Heart right ventricle (tissue), 16 donors: Measurements from ENCODE around the gene SFTPB. TPM values are rescaled to one million over a fixed set of nuclear protein-coding genes. Genes with fewer than 3 reads are reported as not detected.
"Not testable (repeated sequence)": the region's sequence is repeated elsewhere in the genome, so short reads cannot be mapped to it uniquely, and the experiment has no call there.

Source experiments
- ATAC-seq, 8 donors: fragments of 200-7000 bp; cut with Tn5 transposase; one replicate each; pipeline ENCODE4 v1.9.1; 2020; ENCODE audit warnings: mild to moderate bottlenecking in 8 of 8, moderate library complexity in 8 of 8, moderate number of reproducible peaks in 1 of 8
- DNase-seq, 2 donors: peaks; one replicate each; pipeline ENCODE4 v3.0.0-alpha.2; 2020
- H3K27ac ChIP-seq, 10 donors: fragments of 200-600 bp; sonication (generic) in 2 of 10; one replicate each; pipeline versions ENCODE4 v1.5.0 to v1.8.0; 2020 to 2022; ENCODE audit warnings: mild to moderate bottlenecking in 3 of 10
- H3K27me3 ChIP-seq, 7 donors: fragments of 200-600 bp; one replicate each; pipeline ENCODE4 v1.8.0; 2021 to 2022; ENCODE audit warnings: mild to moderate bottlenecking in 2 of 7
- H3K36me3 ChIP-seq, 9 donors: fragments of 200-600 bp; sonication (generic) in 1 of 9; one replicate each; pipeline versions ENCODE4 v1.5.0 to v1.8.0; 2020 to 2022; ENCODE audit warnings: mild to moderate bottlenecking in 2 of 9
- H3K4me1 ChIP-seq, 9 donors: fragments of 200-600 bp; sonication (generic) in 1 of 9; one replicate each; pipeline versions ENCODE4 v1.5.0 to v1.8.0; 2020 to 2022; ENCODE audit warnings: mild to moderate bottlenecking in 4 of 9
- H3K4me3 ChIP-seq, 10 donors: fragments of 200-600 bp; sonication (generic) in 2 of 10; one replicate each; pipeline versions ENCODE4 v1.5.0 to v1.8.0; 2020 to 2022; ENCODE audit warnings: mild to moderate bottlenecking in 7 of 10, moderate library complexity in 2 of 10
- H3K9me3 ChIP-seq, 11 donors: fragments of 200-600 bp in 10 of 11; sonication (generic) in 2 of 11; one replicate each; pipeline versions ENCODE4 v1.5.0 to v1.8.0; 2013 to 2022; ENCODE audit warnings: mild to moderate bottlenecking in 2 of 11, control low read depth in 1 of 11, moderate library complexity in 1 of 11
- WGBS, 2 donors: extraction: QIAGEN DNeasy Blood & Tissue Kit; methylation state at CpG; one replicate each; pipeline ENCODE4 v1.1.7; 2013; ENCODE audit warnings: inconsistent platforms in 1 of 2; 5-methylcytosine and 5-hydroxymethylcytosine counted together
- intact Hi-C, 10 donors: fragments of 100-400 bp; cut with DNase I; formaldehyde crosslinking; loops; one replicate each; pipeline versions ENCODE4 v1.11.1 to v1.14.2; 2022
- polyA plus RNA-seq, 2 donors: library from polyadenylated mRNA; stranded (reverse); fragments of 200-250 nt; gene quantifications; one replicate each; pipeline ENCODE4 v1.2.3, GENCODE V29; 2013
- total RNA-seq, 10 donors: library from RNA; stranded (reverse); fragmentation: NEBNext Ultra II Directional in 3 of 10; extraction: Animal tissue kit (Norgen Biotek cat#: 25700) in 3 of 10; gene quantifications; one replicate each; pipeline versions ENCODE4 v1.2.1 to v1.2.4, GENCODE V29; 2021 to 2023
- TF ChIP-seq, protein P1 (sequence below), 9 donors: fragments of 200-600 bp; sonication (generic) in 2 of 9; IDR thresholded peaks; one replicate each; pipeline versions ENCODE4 v1.5.0 to v1.8.0; 2021 to 2022; ENCODE audit warnings: antibody characterized with exemption in 9 of 9, mild to moderate bottlenecking in 5 of 9, moderate library complexity in 1 of 9
- donor health status: Arrhythmogenic right ventricular cardiomyopathy.
- donor health status: ischemic (EF 13 %, LVEDD 7.1; RV severe dilation, severe dysfunction).
- donor health status: healthy with polysubstance abuse.
- donor health status: DM: no; HTN: yes; CAD: no.
- donor health status: DM: no; HTN: no; CAD: no.
- donor health status: ischemic (EF 25% LVEDD 6.9; RV normal size, moderate dysfunction).
- donor health status: ischemic (EF 25% LVEDD 5.7; RV mildly dilated, moderate dysfunction).
- donor health status: healthy.
- donor health status: DM: yes; HTN: yes; CAD: no.
- donor health status: Ischemic cardiomyopathy.
- donor health status: ischemic (EF 35%, LVEDD 5.7; RV mildly dilated, moderate dysfunction).
- donor health status: nonischemic (EF 11% LVEDD 7.7; RV severe dilation, severe dysfunction).
- donor health status: DM: yes; HTN: yes; CAD: no.
- donor health status: PGD.
- donor health status: ischemic (EF 29% LVEDD 5.4; RV normal size, mild dysfunction).
- donor health status: nonischemic (EF 23%, LVEDD 6.1; RV moderate dilation, normal function).

Gene SFTPB
- total and polyA plus RNA-seq, 12 donors: 0.62 to 1.2 TPM; not detected in 10

DNA sequence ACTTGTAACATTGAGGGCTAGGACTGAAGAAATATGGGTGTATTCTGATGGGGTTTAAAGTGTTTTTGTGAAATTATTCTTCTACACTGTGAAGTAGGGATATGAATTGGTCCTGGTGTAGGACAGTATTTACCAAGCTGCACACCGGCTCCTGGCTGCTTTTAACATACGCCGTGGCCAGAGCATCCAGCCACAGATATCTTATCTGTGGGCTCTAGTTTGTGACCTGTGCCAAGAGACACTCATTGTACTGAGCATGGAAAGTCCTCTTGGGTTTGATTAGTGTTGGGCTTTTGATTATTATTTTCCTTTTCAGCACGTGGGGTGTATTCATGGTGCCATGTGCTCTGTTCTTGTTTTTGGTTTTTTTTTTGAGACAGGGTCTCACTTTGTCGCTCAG is 44.0 kb downstream of the SFTPB start:
- ATAC-seq (peak in 6 of 8 donors; percentile 66 to 94 (median 81)), DNase-seq (no peak)
- 47 to 59% methylated on average over 5 of the region's 5 CpGs for WGBS, 2 donors
- intact Hi-C loops: loop anchor here in 1 of 10 donors (10.0 kb wide), 1 partner anchor 461 kb away; no protein-coding TSS in a partner anchor
- Histone ChIP-seq H3K36me3 (peaks cover 4 to 100% (median 66%) of the 10 kb centered on the region in 9 donors), H3K27me3 (no peaks in the 10 kb centered on the region), H3K4me3 (no peak overlapping the region), H3K4me1 (peaks cover 0 to 22% (median 7%) of the 10 kb centered on the region in 9 donors), H3K9me3 (no peaks in the 10 kb centered on the region), H3K27ac (peak overlapping the region in 2 of 10 donors; percentile 16 to 36)
- TF ChIP-seq, protein P1, sequence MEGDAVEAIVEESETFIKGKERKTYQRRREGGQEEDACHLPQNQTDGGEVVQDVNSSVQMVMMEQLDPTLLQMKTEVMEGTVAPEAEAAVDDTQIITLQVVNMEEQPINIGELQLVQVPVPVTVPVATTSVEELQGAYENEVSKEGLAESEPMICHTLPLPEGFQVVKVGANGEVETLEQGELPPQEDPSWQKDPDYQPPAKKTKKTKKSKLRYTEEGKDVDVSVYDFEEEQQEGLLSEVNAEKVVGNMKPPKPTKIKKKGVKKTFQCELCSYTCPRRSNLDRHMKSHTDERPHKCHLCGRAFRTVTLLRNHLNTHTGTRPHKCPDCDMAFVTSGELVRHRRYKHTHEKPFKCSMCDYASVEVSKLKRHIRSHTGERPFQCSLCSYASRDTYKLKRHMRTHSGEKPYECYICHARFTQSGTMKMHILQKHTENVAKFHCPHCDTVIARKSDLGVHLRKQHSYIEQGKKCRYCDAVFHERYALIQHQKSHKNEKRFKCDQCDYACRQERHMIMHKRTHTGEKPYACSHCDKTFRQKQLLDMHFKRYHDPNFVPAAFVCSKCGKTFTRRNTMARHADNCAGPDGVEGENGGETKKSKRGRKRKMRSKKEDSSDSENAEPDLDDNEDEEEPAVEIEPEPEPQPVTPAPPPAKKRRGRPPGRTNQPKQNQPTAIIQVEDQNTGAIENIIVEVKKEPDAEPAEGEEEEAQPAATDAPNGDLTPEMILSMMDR (IDR thresholded peaks at IDR 0.05): no peak

DNA sequence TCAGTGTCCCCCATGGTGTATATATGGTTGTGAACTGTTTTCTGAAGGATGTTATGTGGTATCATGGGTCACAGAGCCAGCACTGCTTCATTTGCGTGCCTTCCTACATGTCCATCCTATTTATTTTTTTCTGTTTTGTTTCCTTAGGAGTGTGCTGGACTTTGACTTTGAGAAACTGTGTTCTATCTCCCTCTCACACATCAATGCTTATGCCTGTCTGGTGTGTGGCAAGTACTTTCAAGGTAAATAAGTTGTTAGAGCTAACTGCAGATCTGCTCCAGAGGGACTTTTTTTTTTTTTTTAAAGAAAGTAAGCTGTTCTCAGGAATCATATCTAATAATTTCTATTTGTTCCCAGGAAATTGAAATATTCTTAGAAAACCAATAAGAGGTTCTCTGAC is 46.7 kb downstream of the SFTPB start:
- no peaks in the 10 kb centered on the region for H3K9me3 ChIP-seq
- no peak overlapping the region for H3K27ac ChIP-seq
- H3K27me3 ChIP-seq: no peaks in the 10 kb centered on the region
- DNase-seq (no peak), ATAC-seq (no peak)
- intact Hi-C loops: loop anchor here in 1 of 10 donors (10.0 kb wide), 1 partner anchor 463 kb away; no protein-coding TSS in a partner anchor
- 88 to 95% methylated on average over 1 of the region's 1 CpG for WGBS, 2 donors
- H3K4me1 ChIP-seq: peaks cover 5 to 40% (median 23%) of the 10 kb centered on the region in 9 donors
- peaks cover 4 to 88% (median 39%) of the 10 kb centered on the region in 9 donors for H3K36me3 ChIP-seq
- TF ChIP-seq, protein P1 (IDR thresholded peaks at IDR 0.05): no peak
- no peak overlapping the region for H3K4me3 ChIP-seq

DNA sequence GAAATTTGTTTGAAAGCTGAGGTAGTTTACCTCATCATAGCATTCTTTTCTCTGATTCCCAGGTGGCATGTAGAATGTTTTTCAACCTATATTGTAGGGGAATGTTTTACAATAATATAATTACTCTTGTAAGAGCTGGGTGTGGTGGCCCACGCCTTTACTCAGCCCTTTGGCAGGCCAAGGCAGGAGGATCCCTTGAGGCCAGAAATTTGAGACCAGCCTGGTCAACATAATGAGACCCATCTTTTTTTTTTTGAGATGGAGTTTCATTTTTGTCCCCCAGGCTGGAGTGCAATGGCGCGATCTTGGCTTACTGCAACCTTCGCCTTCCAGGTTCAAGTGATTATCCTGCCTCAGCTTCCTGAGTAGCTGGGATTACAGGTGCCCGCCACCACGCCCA is 48.4 kb downstream of the SFTPB start:
- H3K4me3 ChIP-seq: no peak overlapping the region
- TF ChIP-seq, protein P1 (IDR thresholded peaks at IDR 0.05): no peak
- H3K4me1 ChIP-seq: peaks cover 10 to 45% (median 29%) of the 10 kb centered on the region in 9 donors
- H3K27ac ChIP-seq: no peak overlapping the region
- intact Hi-C loops: loop anchor here in 2 of 10 donors (10.0 kb wide), 2 partner anchors 55 to 465 kb away; partner anchors contain the start of gene GGCX (in 1 of the 2)
- WGBS, 2 donors: 90% methylated on average over 6 of the region's 6 CpGs
- no peak for DNase-seq
- H3K27me3 ChIP-seq: no peaks in the 10 kb centered on the region
- H3K9me3 ChIP-seq: no peaks in the 10 kb centered on the region
- peaks cover 0 to 71% (median 28%) of the 10 kb centered on the region in 9 donors for H3K36me3 ChIP-seq
- ATAC-seq: no peak

DNA sequence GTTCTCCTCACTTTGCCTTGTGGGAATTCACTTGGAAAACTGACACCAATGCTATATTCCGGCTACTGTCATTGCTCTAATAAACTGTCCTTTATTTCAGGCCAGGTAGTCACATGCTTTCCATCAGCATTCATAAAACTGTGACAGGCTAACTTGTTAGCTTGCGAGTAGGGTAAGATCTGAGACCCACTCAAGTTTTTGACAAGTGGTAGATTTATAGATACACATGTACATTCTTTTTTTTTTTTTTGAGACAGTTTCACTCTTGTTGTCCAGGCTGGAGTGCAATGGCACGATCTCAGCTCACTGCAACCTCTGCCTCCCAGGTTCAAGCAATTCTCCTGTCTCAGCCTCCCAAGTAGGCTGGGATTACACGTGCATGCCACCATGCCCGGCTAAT is 50.3 kb downstream of the SFTPB start:
- H3K27me3 ChIP-seq, H3K9me3 ChIP-seq, ATAC-seq, H3K27ac ChIP-seq, DNase-seq: not testable (repeated sequence)
- peaks cover 0 to 52% (median 19%) of the 10 kb centered on the region in 9 donors for H3K36me3 ChIP-seq
- peak overlapping the region in 4 of 10 donors; percentile 72 to 100 (median 94) for H3K4me3 ChIP-seq
- 76 to 80% methylated on average over 5 of the region's 5 CpGs for WGBS, 2 donors
- intact Hi-C loops: loop anchor here in 2 of 10 donors (2.0 to 10.0 kb wide), 2 partner anchors 53 to 57 kb away; partner anchors contain the start of gene GGCX (in 2 of the 2)
- H3K4me1 ChIP-seq: peaks cover 10 to 37% (median 22%) of the 10 kb centered on the region in 9 donors

DNA sequence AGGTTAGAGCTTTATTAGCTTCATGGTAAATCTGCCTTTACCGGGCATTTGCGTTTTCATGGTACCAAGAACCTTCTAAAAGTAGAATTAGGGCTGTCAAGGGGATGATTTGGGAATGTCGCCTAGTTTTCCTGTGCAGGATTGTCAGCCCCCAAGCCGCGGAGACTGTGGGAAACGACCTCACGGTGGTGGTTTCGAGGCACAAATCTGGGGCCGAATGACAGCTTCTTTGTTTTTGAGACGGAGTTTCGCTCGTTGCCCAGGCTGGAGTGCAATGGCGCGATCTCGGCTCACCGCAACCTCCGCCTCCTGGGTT is 52.6 kb downstream of the SFTPB start:
- TF ChIP-seq, protein P1 (IDR thresholded peaks at IDR 0.05): no peak

GRCh38 chr2:85614757-85615156 is 53.2 kb downstream of the SFTPB start:
- DNase-seq, H3K27ac ChIP-seq, H3K9me3 ChIP-seq, H3K27me3 ChIP-seq, ATAC-seq, H3K4me3 ChIP-seq: not testable (repeated sequence)
- 96 to 98% methylated on average over 7 of the region's 7 CpGs for WGBS, 2 donors
- intact Hi-C loops: loop anchor here in 2 of 10 donors (5.0 to 10.0 kb wide), 2 partner anchors 50 to 52 kb away; partner anchors contain the start of gene GGCX (in 2 of the 2)
- Histone ChIP-seq H3K4me1 (peaks cover 10 to 56% (median 40%) of the 10 kb centered on the region in 9 donors), H3K36me3 (peaks cover 0 to 28% (median 0%) of the 10 kb centered on the region in 9 donors)

More for the DNA sequence above, 52.6 kb downstream of the SFTPB start:
- Histone ChIP-seq H3K27ac (peak overlapping the region in 9 of 10 donors; percentile 82 to 95 (median 89)), H3K4me1 (peaks cover 10 to 51% (median 36%) of the 10 kb centered on the region in 9 donors), H3K4me3 (peak overlapping the region in 8 of 10 donors; percentile 72 to 100 (median 89)), H3K27me3 (no peaks in the 10 kb centered on the region), H3K9me3 (no peaks in the 10 kb centered on the region), H3K36me3 (peaks cover 0 to 30% (median 1%) of the 10 kb centered on the region in 9 donors)
- 85 to 90% methylated on average over 17 of the region's 17 CpGs for WGBS, 2 donors
- intact Hi-C loops: loop anchor here in 1 of 10 donors (10.0 kb wide), 1 partner anchor 51 kb away; the partner anchor contains the start of gene GGCX
- no peak for DNase-seq
- no peak for ATAC-seq
